ENCODE data around the gene ATM.

- TF ChIP-seq CTCF (IDR thresholded peaks at IDR 0.05) (no peak), ZFX (IDR thresholded peaks at IDR 0.05; ENCODE audit: borderline replicate concordance) (no peak)
Observed at GRCh38 chr11:108193725-108194124, 29.1 kb upstream of the ATM start.

Data from 22Rv1 (cell line).